HepG2 (cell line): ENCODE data around the gene RRAS. TPM values are rescaled to one million over a fixed set of nuclear protein-coding genes. Genes with fewer than 3 reads are reported as not detected.

Experiments used
- FOXC1 ChIP-seq: sonication (generic); formaldehyde crosslinking; IDR thresholded peaks from 2 replicates; pipeline ENCODE4 v1.8.0; 2022; ENCODE audit warnings: mild to moderate bottlenecking, missing genetic modification reagents, borderline replicate concordance
- FOXO1 ChIP-seq: sonication (generic); formaldehyde crosslinking; IDR thresholded peaks from 2 replicates; pipeline ENCODE4 v1.4.0; 2020; ENCODE audit warnings: missing genetic modification reagents
- PCBP1 ChIP-seq: fragments of 200-400 bp; formaldehyde crosslinking; IDR thresholded peaks from 2 replicates; pipeline ENCODE4 v1.6.1; 2017; ENCODE audit warnings: mild to moderate bottlenecking, low read depth, low read length, borderline replicate concordance
- SCMH1 ChIP-seq: sonication (generic); formaldehyde crosslinking; IDR thresholded peaks from 2 replicates; pipeline ENCODE4 v1.9.0; 2021; ENCODE audit warnings: missing genetic modification reagents, mild to moderate bottlenecking, borderline replicate concordance
- SUZ12 ChIP-seq: fragments of 150-350 bp; IDR thresholded peaks from 2 replicates; pipeline ENCODE4 v1.6.1; 2014; ENCODE audit warnings: low read depth, low read length
- TSC22D2 ChIP-seq: sonication (generic); formaldehyde crosslinking; IDR thresholded peaks from 2 replicates; pipeline ENCODE4 v1.5.1; 2020; ENCODE audit warnings: missing genetic modification reagents, mild to moderate bottlenecking, borderline replicate concordance
- ZKSCAN1 ChIP-seq: fragments of 150-350 bp; IDR thresholded peaks from 2 replicates; pipeline ENCODE4 v1.6.1; 2014; ENCODE audit warnings: low read length
- ZNF256 ChIP-seq: sonication (generic); formaldehyde crosslinking; conservative IDR thresholded peaks from 2 replicates; pipeline ENCODE4 v1.4.0; 2020; ENCODE audit warnings: missing genetic modification reagents
- ZNF430 ChIP-seq: sonication (generic); formaldehyde crosslinking; IDR thresholded peaks from 2 replicates; pipeline ENCODE4 v1.9.0; 2021; ENCODE audit warnings: mild to moderate bottlenecking, missing genetic modification reagents
- ZNF556 ChIP-seq: sonication (generic); formaldehyde crosslinking; IDR thresholded peaks from 2 replicates; pipeline ENCODE4 v1.4.0; 2020; ENCODE audit warnings: mild to moderate bottlenecking, missing genetic modification reagents, borderline replicate concordance
- ZNF605 ChIP-seq: sonication (generic); formaldehyde crosslinking; IDR thresholded peaks from 2 replicates; pipeline ENCODE4 v1.8.0; 2022; ENCODE audit warnings: mild to moderate bottlenecking, missing genetic modification reagents
- polyA plus RNA-seq, 8 experiments: library from polyadenylated mRNA; depleted of rRNA in 3 of 8; stranded (reverse) in 7 of 8; unstranded in 1 of 8; fragments of >200 nt; fragmentation: Illumina TruSeq in 4 of 8; extraction: Trizol in 4 of 8; gene quantifications; 2 replicates each; pipeline versions ENCODE4 v1.2.1 to v1.2.3, GENCODE V29; 2011 to 2016; ENCODE audit warnings: low read depth in 4 of 8, missing spikeins in 1 of 8, mixed read lengths in 1 of 8; ENCODE audit not compliant: insufficient read depth in 1 of 8
- total RNA-seq, 5 experiments: library from RNA; depleted of rRNA; stranded (reverse); fragments of >200 nt; fragmentation: Illumina TruSeq; extraction: Trizol; gene quantifications; 2 replicates each; pipeline ENCODE4 v1.2.3, GENCODE V29; 2016; ENCODE audit warnings: low read depth in 1 of 5
- TF ChIP-seq, protein P1 (sequence below): sonication (generic); formaldehyde crosslinking; IDR thresholded peaks from 2 replicates; pipeline ENCODE4 v1.4.0; 2020; ENCODE audit warnings: mild to moderate bottlenecking, missing genetic modification reagents
- TF ChIP-seq, protein P2 (sequence below): sonication (generic); formaldehyde crosslinking; conservative IDR thresholded peaks from 2 replicates; pipeline ENCODE4 v1.4.0; 2020; ENCODE audit warnings: missing genetic modification reagents
- TF ChIP-seq, protein P3 (sequence below): sonication (generic); formaldehyde crosslinking; IDR thresholded peaks from 2 replicates; pipeline ENCODE4 v1.5.0; 2020; ENCODE audit warnings: missing genetic modification reagents
- TF ChIP-seq, protein P4 (sequence below): sonication (generic); formaldehyde crosslinking; IDR thresholded peaks from 2 replicates; pipeline ENCODE4 v1.5.0; 2020; ENCODE audit warnings: mild to moderate bottlenecking, missing genetic modification reagents, borderline replicate concordance

Gene RRAS
- total and polyA plus RNA-seq, 2 of the 13 experiments (the other 11 are each of a cell fraction or from before 2014, with no cell fraction given) = 1.5 to 12.0 TPM

DNA sequence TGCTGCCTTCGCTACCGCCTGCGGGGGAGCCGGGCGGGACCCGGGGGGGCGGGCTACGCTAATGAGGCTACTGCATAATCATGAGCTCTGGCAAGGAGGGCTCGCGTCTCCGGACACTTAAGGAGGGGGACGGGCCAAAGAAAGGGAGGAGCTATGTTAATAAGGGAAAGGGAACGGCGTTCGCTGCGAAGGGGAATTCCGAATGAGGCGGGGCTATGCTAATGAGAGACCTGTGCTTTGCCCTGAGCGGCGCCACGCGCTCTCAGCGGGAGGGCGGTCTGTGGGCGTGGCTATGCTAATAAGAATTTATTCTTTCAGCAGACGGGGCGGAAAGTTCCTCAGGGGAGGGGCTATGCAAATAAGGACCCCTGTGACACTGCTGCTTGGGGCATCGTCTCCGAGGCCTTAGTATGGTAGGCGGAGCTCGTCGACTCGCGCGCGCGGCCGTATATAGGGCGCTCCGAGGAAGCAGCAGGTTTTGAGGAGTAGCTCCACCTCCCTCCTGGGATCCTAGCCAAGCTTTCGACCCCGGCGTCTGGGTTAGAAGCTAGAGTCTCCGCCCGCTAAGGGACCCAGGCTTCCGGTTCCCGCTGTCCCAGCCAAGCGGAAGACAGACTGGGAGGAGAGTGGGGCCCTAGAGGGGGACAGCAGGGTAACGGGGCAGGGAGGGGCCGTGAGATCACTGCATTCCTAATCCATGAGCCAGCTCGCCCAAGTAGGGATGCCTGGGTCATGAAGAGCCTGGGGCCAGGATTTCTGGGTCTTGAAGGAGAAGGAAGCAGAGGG, at the start of gene RRAS (continued):
- TF ChIP-seq, protein P1, sequence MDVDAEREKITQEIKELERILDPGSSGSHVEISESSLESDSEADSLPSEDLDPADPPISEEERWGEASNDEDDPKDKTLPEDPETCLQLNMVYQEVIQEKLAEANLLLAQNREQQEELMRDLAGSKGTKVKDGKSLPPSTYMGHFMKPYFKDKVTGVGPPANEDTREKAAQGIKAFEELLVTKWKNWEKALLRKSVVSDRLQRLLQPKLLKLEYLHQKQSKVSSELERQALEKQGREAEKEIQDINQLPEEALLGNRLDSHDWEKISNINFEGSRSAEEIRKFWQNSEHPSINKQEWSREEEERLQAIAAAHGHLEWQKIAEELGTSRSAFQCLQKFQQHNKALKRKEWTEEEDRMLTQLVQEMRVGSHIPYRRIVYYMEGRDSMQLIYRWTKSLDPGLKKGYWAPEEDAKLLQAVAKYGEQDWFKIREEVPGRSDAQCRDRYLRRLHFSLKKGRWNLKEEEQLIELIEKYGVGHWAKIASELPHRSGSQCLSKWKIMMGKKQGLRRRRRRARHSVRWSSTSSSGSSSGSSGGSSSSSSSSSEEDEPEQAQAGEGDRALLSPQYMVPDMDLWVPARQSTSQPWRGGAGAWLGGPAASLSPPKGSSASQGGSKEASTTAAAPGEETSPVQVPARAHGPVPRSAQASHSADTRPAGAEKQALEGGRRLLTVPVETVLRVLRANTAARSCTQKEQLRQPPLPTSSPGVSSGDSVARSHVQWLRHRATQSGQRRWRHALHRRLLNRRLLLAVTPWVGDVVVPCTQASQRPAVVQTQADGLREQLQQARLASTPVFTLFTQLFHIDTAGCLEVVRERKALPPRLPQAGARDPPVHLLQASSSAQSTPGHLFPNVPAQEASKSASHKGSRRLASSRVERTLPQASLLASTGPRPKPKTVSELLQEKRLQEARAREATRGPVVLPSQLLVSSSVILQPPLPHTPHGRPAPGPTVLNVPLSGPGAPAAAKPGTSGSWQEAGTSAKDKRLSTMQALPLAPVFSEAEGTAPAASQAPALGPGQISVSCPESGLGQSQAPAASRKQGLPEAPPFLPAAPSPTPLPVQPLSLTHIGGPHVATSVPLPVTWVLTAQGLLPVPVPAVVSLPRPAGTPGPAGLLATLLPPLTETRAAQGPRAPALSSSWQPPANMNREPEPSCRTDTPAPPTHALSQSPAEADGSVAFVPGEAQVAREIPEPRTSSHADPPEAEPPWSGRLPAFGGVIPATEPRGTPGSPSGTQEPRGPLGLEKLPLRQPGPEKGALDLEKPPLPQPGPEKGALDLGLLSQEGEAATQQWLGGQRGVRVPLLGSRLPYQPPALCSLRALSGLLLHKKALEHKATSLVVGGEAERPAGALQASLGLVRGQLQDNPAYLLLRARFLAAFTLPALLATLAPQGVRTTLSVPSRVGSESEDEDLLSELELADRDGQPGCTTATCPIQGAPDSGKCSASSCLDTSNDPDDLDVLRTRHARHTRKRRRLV (CRISPR knock-in tag) = peak; percentile 98
- no peak for TF ChIP-seq ZKSCAN1
- TF ChIP-seq, protein P2, sequence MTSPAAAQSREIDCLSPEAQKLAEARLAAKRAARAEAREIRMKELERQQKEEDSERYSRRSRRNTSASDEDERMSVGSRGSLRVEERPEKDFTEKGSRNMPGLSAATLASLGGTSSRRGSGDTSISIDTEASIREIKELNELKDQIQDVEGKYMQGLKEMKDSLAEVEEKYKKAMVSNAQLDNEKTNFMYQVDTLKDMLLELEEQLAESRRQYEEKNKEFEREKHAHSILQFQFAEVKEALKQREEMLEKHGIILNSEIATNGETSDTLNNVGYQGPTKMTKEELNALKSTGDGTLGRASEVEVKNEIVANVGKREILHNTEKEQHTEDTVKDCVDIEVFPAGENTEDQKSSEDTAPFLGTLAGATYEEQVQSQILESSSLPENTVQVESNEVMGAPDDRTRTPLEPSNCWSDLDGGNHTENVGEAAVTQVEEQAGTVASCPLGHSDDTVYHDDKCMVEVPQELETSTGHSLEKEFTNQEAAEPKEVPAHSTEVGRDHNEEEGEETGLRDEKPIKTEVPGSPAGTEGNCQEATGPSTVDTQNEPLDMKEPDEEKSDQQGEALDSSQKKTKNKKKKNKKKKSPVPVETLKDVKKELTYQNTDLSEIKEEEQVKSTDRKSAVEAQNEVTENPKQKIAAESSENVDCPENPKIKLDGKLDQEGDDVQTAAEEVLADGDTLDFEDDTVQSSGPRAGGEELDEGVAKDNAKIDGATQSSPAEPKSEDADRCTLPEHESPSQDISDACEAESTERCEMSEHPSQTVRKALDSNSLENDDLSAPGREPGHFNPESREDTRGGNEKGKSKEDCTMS = no peak
- TF ChIP-seq ZNF256 (CRISPR knock-in tag) = no peak
- no peak; the same call in 1 of the 2 replicates for TF ChIP-seq TSC22D2
- no peak; the same call in 1 of the 2 replicates for TF ChIP-seq FOXO1 (CRISPR knock-in tag)
- TF ChIP-seq ZNF605 (CRISPR knock-in tag) = peak; percentile 73; the same call in 1 of the 2 replicates
- no peak for TF ChIP-seq SUZ12
- TF ChIP-seq, protein P3, sequence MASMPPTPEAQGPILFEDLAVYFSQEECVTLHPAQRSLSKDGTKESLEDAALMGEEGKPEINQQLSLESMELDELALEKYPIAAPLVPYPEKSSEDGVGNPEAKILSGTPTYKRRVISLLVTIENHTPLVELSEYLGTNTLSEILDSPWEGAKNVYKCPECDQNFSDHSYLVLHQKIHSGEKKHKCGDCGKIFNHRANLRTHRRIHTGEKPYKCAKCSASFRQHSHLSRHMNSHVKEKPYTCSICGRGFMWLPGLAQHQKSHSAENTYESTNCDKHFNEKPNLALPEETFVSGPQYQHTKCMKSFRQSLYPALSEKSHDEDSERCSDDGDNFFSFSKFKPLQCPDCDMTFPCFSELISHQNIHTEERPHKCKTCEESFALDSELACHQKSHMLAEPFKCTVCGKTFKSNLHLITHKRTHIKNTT (CRISPR knock-in tag) = no peak
- no peak for TF ChIP-seq ZNF556 (CRISPR knock-in tag)
- TF ChIP-seq FOXC1 (CRISPR knock-in tag) = no peak
- TF ChIP-seq SCMH1 (CRISPR knock-in tag) = no peak
- TF ChIP-seq, protein P4, sequence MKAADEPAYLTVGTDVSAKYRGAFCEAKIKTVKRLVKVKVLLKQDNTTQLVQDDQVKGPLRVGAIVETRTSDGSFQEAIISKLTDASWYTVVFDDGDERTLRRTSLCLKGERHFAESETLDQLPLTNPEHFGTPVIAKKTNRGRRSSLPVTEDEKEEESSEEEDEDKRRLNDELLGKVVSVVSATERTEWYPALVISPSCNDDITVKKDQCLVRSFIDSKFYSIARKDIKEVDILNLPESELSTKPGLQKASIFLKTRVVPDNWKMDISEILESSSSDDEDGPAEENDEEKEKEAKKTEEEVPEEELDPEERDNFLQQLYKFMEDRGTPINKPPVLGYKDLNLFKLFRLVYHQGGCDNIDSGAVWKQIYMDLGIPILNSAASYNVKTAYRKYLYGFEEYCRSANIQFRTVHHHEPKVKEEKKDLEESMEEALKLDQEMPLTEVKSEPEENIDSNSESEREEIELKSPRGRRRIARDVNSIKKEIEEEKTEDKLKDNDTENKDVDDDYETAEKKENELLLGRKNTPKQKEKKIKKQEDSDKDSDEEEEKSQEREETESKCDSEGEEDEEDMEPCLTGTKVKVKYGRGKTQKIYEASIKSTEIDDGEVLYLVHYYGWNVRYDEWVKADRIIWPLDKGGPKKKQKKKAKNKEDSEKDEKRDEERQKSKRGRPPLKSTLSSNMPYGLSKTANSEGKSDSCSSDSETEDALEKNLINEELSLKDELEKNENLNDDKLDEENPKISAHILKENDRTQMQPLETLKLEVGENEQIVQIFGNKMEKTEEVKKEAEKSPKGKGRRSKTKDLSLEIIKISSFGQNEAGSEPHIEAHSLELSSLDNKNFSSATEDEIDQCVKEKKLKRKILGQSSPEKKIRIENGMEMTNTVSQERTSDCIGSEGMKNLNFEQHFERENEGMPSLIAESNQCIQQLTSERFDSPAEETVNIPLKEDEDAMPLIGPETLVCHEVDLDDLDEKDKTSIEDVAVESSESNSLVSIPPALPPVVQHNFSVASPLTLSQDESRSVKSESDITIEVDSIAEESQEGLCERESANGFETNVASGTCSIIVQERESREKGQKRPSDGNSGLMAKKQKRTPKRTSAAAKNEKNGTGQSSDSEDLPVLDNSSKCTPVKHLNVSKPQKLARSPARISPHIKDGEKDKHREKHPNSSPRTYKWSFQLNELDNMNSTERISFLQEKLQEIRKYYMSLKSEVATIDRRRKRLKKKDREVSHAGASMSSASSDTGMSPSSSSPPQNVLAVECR (CRISPR knock-in tag) = peak; percentile 72; the same call in 1 of the 2 replicates
- TF ChIP-seq PCBP1 = 0 out of 2 replicates have a peak, but pooled peaks have one; percentile 15
- TF ChIP-seq ZNF430 (CRISPR knock-in tag) = 0 out of 2 replicates have a peak, but pooled peaks have one; percentile 41
